ENCODE measurements around the gene RBBP8.

The RBBP8 gene

GRCh38 chr18:23059541-23060465, 126.7 kb downstream of the RBBP8 start:
- DNase-seq (ENCODE audit: low read depth, low spot score) = no peak
- Histone ChIP-seq H3K4me3 (ENCODE audit: insufficient read length, low read depth) (no peak overlapping the region), H3K4me1 (ENCODE audit: insufficient read depth, insufficient read length) (no peaks in the 10 kb centered on the region), H3K36me3 (ENCODE audit: insufficient read depth, insufficient read length, low read length) (no peaks in the 10 kb centered on the region), H3K9me3 (ENCODE audit: insufficient read depth, low read length) (peaks cover 12% of the 10 kb centered on the region; the same call in 1 of the 2 replicates), H3K9ac (ENCODE audit: insufficient read length, low read depth) (no peak overlapping the region), H3K27me3 (ENCODE audit: insufficient read depth, insufficient read length) (no peaks in the 10 kb centered on the region)
- no peak for TF ChIP-seq YY1 (IDR thresholded peaks at IDR 0.05; ENCODE audit: insufficient read depth, insufficient read length)
- no peak for TF ChIP-seq SUZ12 (IDR thresholded peaks at IDR 0.05; ENCODE audit: extremely low read depth, insufficient read depth, insufficient read length)
- TF ChIP-seq ZNF274 (IDR thresholded peaks at IDR 0.05; ENCODE audit: low read depth, low read length) = no peak

- no peak for DNase-seq (ENCODE audit: low read depth, low spot score)
- Histone ChIP-seq H3K36me3 (ENCODE audit: insufficient read depth, insufficient read length, low read length) (no peaks in the 10 kb centered on the region), H3K9me3 (ENCODE audit: insufficient read depth, low read length) (peaks cover 12% of the 10 kb centered on the region; the same call in 1 of the 2 replicates), H3K4me3 (ENCODE audit: insufficient read length, low read depth) (no peak overlapping the region), H3K4me1 (ENCODE audit: insufficient read depth, insufficient read length) (no peaks in the 10 kb centered on the region), H3K27me3 (ENCODE audit: insufficient read depth, insufficient read length) (no peaks in the 10 kb centered on the region), H3K9ac (ENCODE audit: insufficient read length, low read depth) (no peak overlapping the region)
- no peak for TF ChIP-seq YY1 (IDR thresholded peaks at IDR 0.05; ENCODE audit: insufficient read depth, insufficient read length)
- no peak for TF ChIP-seq SUZ12 (IDR thresholded peaks at IDR 0.05; ENCODE audit: extremely low read depth, insufficient read depth, insufficient read length)
- TF ChIP-seq ZNF274 (IDR thresholded peaks at IDR 0.05; ENCODE audit: low read depth, low read length) = no peak
These were observed 128.9 kb downstream of the RBBP8 start for GRCh38 chr18:23062011-23062410.

DNA sequence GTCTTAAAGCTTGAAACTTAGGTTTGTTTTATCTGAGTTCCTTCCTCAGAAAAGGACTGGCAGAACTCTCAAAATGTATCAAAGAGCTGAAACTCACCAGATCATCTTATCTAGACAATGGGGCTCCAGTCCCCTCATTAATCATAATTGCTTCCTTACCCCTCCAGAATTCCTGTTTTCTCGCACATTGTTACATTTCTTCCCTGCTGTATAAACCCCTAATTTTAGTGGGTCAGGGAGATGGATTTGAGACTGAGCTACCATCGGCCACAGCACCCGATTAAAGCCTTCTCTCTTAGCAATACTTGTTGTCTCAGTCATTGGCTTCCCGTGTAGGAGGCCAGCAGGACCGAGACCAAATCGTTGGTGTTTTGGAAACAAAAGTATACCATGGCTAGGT, 130.4 kb downstream of the RBBP8 start:
- no peak for DNase-seq (ENCODE audit: low read depth, low spot score)
- no peak for TF ChIP-seq SUZ12 (IDR thresholded peaks at IDR 0.05; ENCODE audit: extremely low read depth, insufficient read depth, insufficient read length)
- TF ChIP-seq ZNF274 (IDR thresholded peaks at IDR 0.05; ENCODE audit: low read depth, low read length) = no peak
- TF ChIP-seq YY1 (IDR thresholded peaks at IDR 0.05; ENCODE audit: insufficient read depth, insufficient read length) = no peak
- Histone ChIP-seq H3K36me3 (ENCODE audit: insufficient read depth, insufficient read length, low read length) (no peaks in the 10 kb centered on the region), H3K9ac (ENCODE audit: insufficient read length, low read depth) (no peak overlapping the region), H3K4me1 (ENCODE audit: insufficient read depth, insufficient read length) (no peaks in the 10 kb centered on the region), H3K27me3 (ENCODE audit: insufficient read depth, insufficient read length) (no peaks in the 10 kb centered on the region), H3K9me3 (ENCODE audit: insufficient read depth, low read length) (peaks cover 12% of the 10 kb centered on the region; the same call in 1 of the 2 replicates), H3K4me3 (ENCODE audit: insufficient read length, low read depth) (no peak overlapping the region)

DNA sequence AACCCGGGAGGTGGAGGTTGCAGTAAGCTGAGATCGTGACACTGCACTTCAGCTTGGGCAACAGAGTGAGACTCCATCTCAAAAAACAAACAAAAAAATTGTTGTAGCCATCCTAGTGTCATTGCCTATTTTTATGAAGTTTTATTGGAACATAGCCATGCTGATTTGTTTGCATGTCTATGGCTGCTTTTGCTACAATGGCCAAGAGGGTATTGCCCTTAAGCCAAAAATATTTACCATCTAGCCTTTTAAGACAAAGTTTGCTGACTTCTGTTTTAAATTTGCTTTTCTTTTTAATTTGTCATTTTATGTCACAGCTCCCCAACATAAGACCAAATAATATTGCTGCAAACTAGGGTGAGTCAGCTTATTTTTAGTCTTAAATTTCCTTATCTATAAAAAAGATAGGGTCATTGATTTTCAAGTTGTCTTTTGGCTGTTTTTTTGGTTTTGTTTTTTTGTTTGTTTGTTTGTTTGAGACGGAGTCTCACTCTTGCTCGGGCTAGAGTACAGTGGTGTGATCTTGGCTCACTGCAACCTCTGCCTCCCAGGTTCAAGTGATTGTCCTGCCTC, 132.2 kb downstream of the RBBP8 start:
- Histone ChIP-seq H3K9me3 (ENCODE audit: insufficient read depth, low read length) (peaks cover 12% of the 10 kb centered on the region; the same call in 1 of the 2 replicates), H3K9ac (ENCODE audit: insufficient read length, low read depth) (no peak overlapping the region), H3K36me3 (ENCODE audit: insufficient read depth, insufficient read length, low read length) (no peaks in the 10 kb centered on the region), H3K27me3 (ENCODE audit: insufficient read depth, insufficient read length) (no peaks in the 10 kb centered on the region), H3K4me3 (ENCODE audit: insufficient read length, low read depth) (no peak overlapping the region), H3K4me1 (ENCODE audit: insufficient read depth, insufficient read length) (no peaks in the 10 kb centered on the region)
- TF ChIP-seq YY1 (IDR thresholded peaks at IDR 0.05; ENCODE audit: insufficient read depth, insufficient read length) = no peak
- no peak for TF ChIP-seq SUZ12 (IDR thresholded peaks at IDR 0.05; ENCODE audit: extremely low read depth, insufficient read depth, insufficient read length)
- no peak for DNase-seq (ENCODE audit: low read depth, low spot score)

DNA sequence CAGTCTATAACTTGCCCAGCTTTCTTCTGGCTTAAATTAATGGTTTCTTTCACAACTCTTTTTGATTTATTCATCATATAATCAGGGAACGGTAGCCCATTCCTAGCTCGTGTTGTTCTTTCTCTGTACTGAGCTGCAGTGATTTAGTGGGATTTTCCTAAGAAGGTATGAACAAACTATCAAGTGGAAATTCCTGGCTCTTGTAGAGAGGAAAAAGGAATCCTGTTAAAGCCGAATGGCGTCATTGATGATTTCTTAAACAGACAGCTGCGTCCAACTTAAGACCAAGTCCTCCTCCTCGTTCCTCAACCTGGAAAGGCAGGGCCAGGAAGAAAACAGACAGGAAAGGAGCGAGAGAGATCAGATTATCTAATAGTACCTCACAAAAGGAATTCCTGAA, 132.9 kb downstream of the RBBP8 start:
- DNase-seq (ENCODE audit: low read depth, low spot score) = no peak
- TF ChIP-seq ZNF274 (IDR thresholded peaks at IDR 0.05; ENCODE audit: low read depth, low read length) (no peak), SUZ12 (IDR thresholded peaks at IDR 0.05; ENCODE audit: extremely low read depth, insufficient read depth, insufficient read length) (no peak), YY1 (IDR thresholded peaks at IDR 0.05; ENCODE audit: insufficient read depth, insufficient read length) (no peak)
- H3K4me3 ChIP-seq (ENCODE audit: insufficient read length, low read depth) = no peak overlapping the region

GRCh38 chr18:23066504-23067039, 133.4 kb downstream of the RBBP8 start:
- no peak for DNase-seq (ENCODE audit: low read depth, low spot score)
- Histone ChIP-seq H3K36me3 (ENCODE audit: insufficient read depth, insufficient read length, low read length) (no peaks in the 10 kb centered on the region), H3K27me3 (ENCODE audit: insufficient read depth, insufficient read length) (no peaks in the 10 kb centered on the region), H3K9me3 (ENCODE audit: insufficient read depth, low read length) (peaks cover 12% of the 10 kb centered on the region; the same call in 1 of the 2 replicates), H3K4me1 (ENCODE audit: insufficient read depth, insufficient read length) (peaks cover 3% of the 10 kb centered on the region), H3K9ac (ENCODE audit: insufficient read length, low read depth) (no peak overlapping the region), H3K4me3 (ENCODE audit: insufficient read length, low read depth) (no peak overlapping the region)
- no peak for TF ChIP-seq ZNF274 (IDR thresholded peaks at IDR 0.05; ENCODE audit: low read depth, low read length)
- no peak for TF ChIP-seq SUZ12 (IDR thresholded peaks at IDR 0.05; ENCODE audit: extremely low read depth, insufficient read depth, insufficient read length)
- TF ChIP-seq YY1 (IDR thresholded peaks at IDR 0.05; ENCODE audit: insufficient read depth, insufficient read length) = no peak

More for the DNA sequence above, 132.9 kb downstream of the RBBP8 start:
- no peaks in the 10 kb centered on the region for H3K36me3 ChIP-seq (ENCODE audit: insufficient read depth, insufficient read length, low read length)
- no peak overlapping the region for H3K9ac ChIP-seq (ENCODE audit: insufficient read length, low read depth)
- peaks cover 12% of the 10 kb centered on the region; the same call in 1 of the 2 replicates for H3K9me3 ChIP-seq (ENCODE audit: insufficient read depth, low read length)
- H3K4me1 ChIP-seq (ENCODE audit: insufficient read depth, insufficient read length) = no peaks in the 10 kb centered on the region
- H3K27me3 ChIP-seq (ENCODE audit: insufficient read depth, insufficient read length) = no peaks in the 10 kb centered on the region

DNA sequence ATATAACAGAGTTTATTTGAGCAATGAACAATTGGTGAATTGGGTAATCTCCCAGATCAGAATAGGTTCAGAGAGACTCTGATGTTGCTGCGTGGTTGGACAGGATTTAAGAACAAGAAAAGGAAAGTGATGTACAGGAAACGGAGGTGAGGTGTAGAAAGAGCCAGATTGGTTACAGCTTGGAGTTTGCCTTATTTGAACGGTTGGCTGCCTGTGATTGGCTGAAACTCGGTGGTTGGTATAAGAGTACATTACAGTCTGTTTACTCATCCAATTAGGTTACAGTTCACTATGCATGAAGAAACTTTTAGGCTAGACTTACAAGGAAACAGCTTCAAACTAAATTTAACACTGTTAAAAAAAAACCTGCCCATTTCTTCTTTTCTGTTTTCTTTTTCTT, 134.1 kb downstream of the RBBP8 start:
- Histone ChIP-seq H3K9me3 (ENCODE audit: insufficient read depth, low read length) (peaks cover 12% of the 10 kb centered on the region; the same call in 1 of the 2 replicates), H3K36me3 (ENCODE audit: insufficient read depth, insufficient read length, low read length) (no peaks in the 10 kb centered on the region), H3K27me3 (ENCODE audit: insufficient read depth, insufficient read length) (no peaks in the 10 kb centered on the region), H3K4me1 (ENCODE audit: insufficient read depth, insufficient read length) (peaks cover 3% of the 10 kb centered on the region), H3K9ac (ENCODE audit: insufficient read length, low read depth) (no peak overlapping the region), H3K4me3 (ENCODE audit: insufficient read length, low read depth) (no peak overlapping the region)
- no peak for TF ChIP-seq SUZ12 (IDR thresholded peaks at IDR 0.05; ENCODE audit: extremely low read depth, insufficient read depth, insufficient read length)
- TF ChIP-seq YY1 (IDR thresholded peaks at IDR 0.05; ENCODE audit: insufficient read depth, insufficient read length) = no peak
- no peak for TF ChIP-seq ZNF274 (IDR thresholded peaks at IDR 0.05; ENCODE audit: low read depth, low read length)
- no peak for DNase-seq (ENCODE audit: low read depth, low spot score)

Measured in NT2/D1 (cell line).